ENCODE measurements around the gene MEIS3.
"Not testable (repeated sequence)": the region's sequence is repeated elsewhere in the genome, so short reads cannot be mapped to it uniquely, and the experiment has no call there.

MEIS3 gene

GRCh38 chr19:47386582-47386981 lies 32.7 kb downstream of the MEIS3 start:
- not testable (repeated sequence) for DNase-seq (ENCODE audit: low read depth in 2 of 2)

- not testable (repeated sequence) for DNase-seq (ENCODE audit: low read depth in 2 of 2)
Measured at GRCh38 chr19:47384533-47384932, 34.8 kb downstream of the MEIS3 start.

- DNase-seq (ENCODE audit: low read depth in 2 of 2) = not testable (repeated sequence)
Measured at GRCh38 chr19:47383890-47384289, 35.4 kb downstream of the MEIS3 start.

GRCh38 chr19:47381653-47382279 lies 37.6 kb downstream of the MEIS3 start:
- DNase-seq (ENCODE audit: low read depth in 2 of 2) = no peak

- no peak for DNase-seq (ENCODE audit: low read depth in 2 of 2)
Measured at GRCh38 chr19:47381121-47381520, 38.2 kb downstream of the MEIS3 start.

- no peak for DNase-seq (ENCODE audit: low read depth in 2 of 2)
Measured at GRCh38 chr19:47380559-47380958, 38.8 kb downstream of the MEIS3 start.

- no peak for DNase-seq (ENCODE audit: low read depth in 2 of 2)
Measured at GRCh38 chr19:47379381-47379938, 39.9 kb downstream of the MEIS3 start.

- DNase-seq (ENCODE audit: low read depth in 2 of 2) = no peak
Measured at GRCh38 chr19:47378246-47378645, 41.1 kb downstream of the MEIS3 start.

GRCh38 chr19:47377801-47378200 lies 41.5 kb downstream of the MEIS3 start:
- DNase-seq (ENCODE audit: low read depth in 2 of 2) = no peak

GRCh38 chr19:47377208-47377701 lies 42.1 kb downstream of the MEIS3 start:
- no peak for DNase-seq (ENCODE audit: low read depth in 2 of 2)

- no peak for DNase-seq (ENCODE audit: low read depth in 2 of 2)
Measured at GRCh38 chr19:47376589-47377144, 42.7 kb downstream of the MEIS3 start.

GRCh38 chr19:47375694-47376588 lies 43.4 kb downstream of the MEIS3 start:
- no peak for DNase-seq (ENCODE audit: low read depth in 2 of 2)

GRCh38 chr19:47374876-47375693 lies 44.2 kb downstream of the MEIS3 start:
- DNase-seq (ENCODE audit: low read depth in 2 of 2) = no peak

- DNase-seq (ENCODE audit: low read depth in 2 of 2) = no peak
Measured at GRCh38 chr19:47373246-47374240, 45.8 kb downstream of the MEIS3 start.

GRCh38 chr19:47372603-47373002 lies 46.7 kb downstream of the MEIS3 start:
- no peak for DNase-seq (ENCODE audit: low read depth in 2 of 2)

- no peak for DNase-seq (ENCODE audit: low read depth in 2 of 2)
Measured at GRCh38 chr19:47371261-47371660, 48.1 kb downstream of the MEIS3 start.

GRCh38 chr19:47370045-47370611 lies 49.2 kb downstream of the MEIS3 start:
- no peak for DNase-seq (ENCODE audit: low read depth in 2 of 2)

GRCh38 chr19:47365455-47365854 lies 53.9 kb downstream of the MEIS3 start:
- DNase-seq (ENCODE audit: low read depth in 2 of 2) = not testable (repeated sequence)

GRCh38 chr19:47363758-47364531 lies 55.4 kb downstream of the MEIS3 start:
- DNase-seq (ENCODE audit: low read depth in 2 of 2) = no peak

Data from stimulated activated CD4-positive, alpha-beta T cell treated with anti-CD3 and anti-CD28 coated beads, Interleukin-15, amount 100 ng/mL, for 48 hours (primary cell).